H9 (cell line): ENCODE data around the gene CHSY3. TPM values are rescaled to one million over a fixed set of nuclear protein-coding genes. Genes with fewer than 3 reads are reported as not detected.

ENCODE experiments used
- DNase-seq: peaks from one replicate; pipeline ENCODE4 v3.0.0-alpha.2; 2017
- H2AFZ ChIP-seq: one replicate; pipeline ENCODE4 v1.6.1; 2013; ENCODE audit warnings: mild to moderate bottlenecking, low read length, control low read depth, moderate library complexity
- H2AK5ac ChIP-seq: 2 replicates; pipeline ENCODE4 v1.6.1; 2013; ENCODE audit warnings: low read length, control low read depth, mixed read lengths; ENCODE audit not compliant: insufficient read length
- H2BK120ac ChIP-seq: one replicate; pipeline ENCODE4 v1.6.1; 2013; ENCODE audit warnings: low read depth, mild to moderate bottlenecking, low read length, control low read depth, inconsistent platforms; ENCODE audit not compliant: poor library complexity, severe bottlenecking
- H2BK12ac ChIP-seq: 2 replicates; pipeline ENCODE4 v1.6.1; 2013; ENCODE audit warnings: low read length, control low read depth, mixed read lengths, low read depth; ENCODE audit not compliant: insufficient read length
- H2BK15ac ChIP-seq: 2 replicates; pipeline ENCODE4 v1.6.1; 2013; ENCODE audit warnings: low read depth, low read length, control low read depth
- H2BK20ac ChIP-seq: one replicate; pipeline ENCODE4 v1.6.1; 2013; ENCODE audit warnings: low read depth, mild to moderate bottlenecking, low read length, control low read depth, inconsistent platforms; ENCODE audit not compliant: poor library complexity, severe bottlenecking
- H2BK5ac ChIP-seq: 2 replicates; pipeline ENCODE4 v1.6.1; 2013; ENCODE audit warnings: low read length, control low read depth, mixed read lengths; ENCODE audit not compliant: insufficient read length
- H3K14ac ChIP-seq: 2 replicates; pipeline ENCODE4 v1.6.1; 2013; ENCODE audit warnings: low read length, control low read depth; ENCODE audit not compliant: insufficient read depth
- H3K18ac ChIP-seq: 2 replicates; pipeline ENCODE4 v1.6.1; 2013; ENCODE audit warnings: low read depth, mild to moderate bottlenecking, mixed read lengths, low read length, control low read depth; ENCODE audit not compliant: insufficient read length
- H3K23ac ChIP-seq: 2 replicates; pipeline ENCODE4 v1.6.1; 2013; ENCODE audit warnings: low read length, control low read depth, mixed read lengths, low read depth; ENCODE audit not compliant: insufficient read length
- H3K23me2 ChIP-seq: 2 replicates; pipeline ENCODE4 v1.6.1; 2013; ENCODE audit warnings: low read depth, mild to moderate bottlenecking, mixed read lengths, low read length, control low read depth; ENCODE audit not compliant: insufficient read length, poor library complexity, severe bottlenecking
- H3K27ac ChIP-seq: 2 replicates; pipeline ENCODE4 v1.5.1; 2013; ENCODE audit warnings: low read length, control low read depth, mixed read lengths, low read depth; ENCODE audit not compliant: insufficient read length
- H3K27me3 ChIP-seq: 2 replicates; pipeline ENCODE4 v1.6.1; 2013; ENCODE audit warnings: low read length, control low read depth, inconsistent platforms; ENCODE audit not compliant: insufficient read depth
- H3K4ac ChIP-seq: 2 replicates; pipeline ENCODE4 v1.6.1; 2013; ENCODE audit warnings: low read depth, mild to moderate bottlenecking, control low read depth, inconsistent platforms, low read length, moderate library complexity
- H3K4me1 ChIP-seq: 2 replicates; pipeline ENCODE4 v1.6.1; 2013; ENCODE audit warnings: low read length, control low read depth, inconsistent platforms; ENCODE audit not compliant: insufficient read depth
- H3K4me2 ChIP-seq: 2 replicates; pipeline ENCODE4 v1.6.1; 2013; ENCODE audit warnings: low read length, control low read depth, mixed read lengths; ENCODE audit not compliant: insufficient read length, insufficient read depth
- H3K56ac ChIP-seq: 2 replicates; pipeline ENCODE4 v1.6.1; 2013; ENCODE audit warnings: low read depth, mild to moderate bottlenecking, mixed read lengths, low read length, control low read depth; ENCODE audit not compliant: insufficient read length
- H3K79me1 ChIP-seq: 2 replicates; pipeline ENCODE4 v1.6.1; 2013; ENCODE audit warnings: low read depth, mild to moderate bottlenecking, moderate library complexity, low read length, control low read depth, inconsistent platforms; ENCODE audit not compliant: insufficient read depth, poor library complexity, severe bottlenecking
- H3K79me2 ChIP-seq: 2 replicates; pipeline ENCODE4 v1.6.1; 2013; ENCODE audit warnings: low read length, control low read depth, inconsistent platforms; ENCODE audit not compliant: insufficient read depth
- H3K9ac ChIP-seq: 2 replicates; pipeline ENCODE4 v1.6.1; 2013; ENCODE audit warnings: low read length, control low read depth, mixed read lengths; ENCODE audit not compliant: insufficient read length; ENCODE audit errors: extremely low read depth
- H3K9me3 ChIP-seq: one replicate; pipeline ENCODE4 v1.6.1; 2013; ENCODE audit warnings: low read depth, low read length, inconsistent platforms; ENCODE audit not compliant: control insufficient read depth
- H3T11ph ChIP-seq: one replicate; pipeline ENCODE4 v1.6.1; 2013; ENCODE audit warnings: mild to moderate bottlenecking, low read length, control low read depth, inconsistent platforms
- H4K20me1 ChIP-seq: one replicate; pipeline ENCODE4 v1.6.1; 2013; ENCODE audit not compliant: control insufficient read depth, insufficient read length, insufficient read depth
- H4K5ac ChIP-seq: 2 replicates; pipeline ENCODE4 v1.6.1; 2013; ENCODE audit warnings: low read depth, mild to moderate bottlenecking, mixed read lengths, low read length, control low read depth; ENCODE audit not compliant: insufficient read length
- H4K8ac ChIP-seq: replicated peaks from 2 replicates; pipeline ENCODE4 v1.6.1; 2013; ENCODE audit warnings: low read length, control low read depth, mixed read lengths, low read depth; ENCODE audit not compliant: insufficient read length
- H4K91ac ChIP-seq: 2 replicates; pipeline ENCODE4 v1.6.1; 2013; ENCODE audit warnings: low read depth, mild to moderate bottlenecking, moderate library complexity, mixed read lengths, low read length, control low read depth; ENCODE audit not compliant: insufficient read length
- H3K27ac Mint-ChIP-seq, 3 experiments: 2 replicates in 2 of 3; 3 replicates in 1 of 3; pipeline ENCODE4 v1.8.0; 2020 to 2021; ENCODE audit warnings: mixed read lengths in 3 of 3, mild to moderate bottlenecking in 1 of 3, moderate library complexity in 1 of 3
- H3K27me3 Mint-ChIP-seq: 2 replicates; pipeline ENCODE4 v1.8.0; 2021; ENCODE audit warnings: low read depth, mild to moderate bottlenecking, moderate library complexity, mixed read lengths
- H3K36me3 Mint-ChIP-seq, 3 experiments: 2 replicates in 2 of 3; 3 replicates in 1 of 3; pipeline ENCODE4 v1.8.0; 2020 to 2021; ENCODE audit warnings: low read depth in 3 of 3, mixed read lengths in 3 of 3; ENCODE audit not compliant: insufficient read depth in 1 of 3
- H3K4me1 Mint-ChIP-seq, 2 experiments: 2 replicates each; pipeline ENCODE4 v1.8.0; 2020; ENCODE audit warnings: mixed read lengths in 2 of 2
- H3K4me3 Mint-ChIP-seq, 2 experiments: 2 replicates in 1 of 2; 3 replicates in 1 of 2; pipeline ENCODE4 v1.8.0; 2020 to 2021; ENCODE audit warnings: mild to moderate bottlenecking in 2 of 2, mixed read lengths in 2 of 2, moderate library complexity in 1 of 2
- H3K9me3 Mint-ChIP-seq, 2 experiments: 2 replicates in 1 of 2; 3 replicates in 1 of 2; pipeline ENCODE4 v1.8.0; 2020; ENCODE audit warnings: mild to moderate bottlenecking in 2 of 2, mixed read lengths in 2 of 2, moderate library complexity in 1 of 2
- CTCF ChIP-seq: fragments of 200-600 bp; sonication (generic); conservative IDR thresholded peaks from 3 replicates; pipeline ENCODE4 v1.8.0; 2021; ENCODE audit warnings: antibody characterized with exemption, mild to moderate bottlenecking
- WGBS: extraction: QIAGEN DNeasy Blood & Tissue Kit; methylation state at CpG from one replicate; pipeline ENCODE4 v1.1.7; 2013; ENCODE audit warnings: missing lambda C conversion rate, low lambda C conversion rate, mixed read lengths; ENCODE audit not compliant: insufficient read length; ENCODE audit errors: extremely low coverage; 5-methylcytosine and 5-hydroxymethylcytosine counted together
- total RNA-seq: library from RNA; stranded (reverse); gene quantifications from 2 replicates; pipeline ENCODE4 v1.2.1, GENCODE V29; 2021

The CHSY3 gene
- total RNA-seq, 1 experiment from 2014 or later, result 0.37 TPM

- no peaks in the 10 kb centered on the region for H4K20me1 ChIP-seq
- no peaks in the 10 kb centered on the region for H3K9me3 Mint-ChIP-seq
- H3K4me2 ChIP-seq, result no peak overlapping the region
- no peaks in the 10 kb centered on the region for H3K36me3 Mint-ChIP-seq
- no peak overlapping the region for H3T11ph ChIP-seq
- H2AK5ac ChIP-seq, result no peak overlapping the region
- H4K8ac ChIP-seq, result no peak overlapping the region
- H4K91ac ChIP-seq, result no peak overlapping the region
- H3K27ac ChIP-seq, result no peak overlapping the region
- H2AFZ ChIP-seq, result no peak overlapping the region
- H3K14ac ChIP-seq, result no peak overlapping the region
- peak overlapping the region in 1 of 3 experiments; percentile 47; a peak in 1 of 7 replicates for H3K27ac Mint-ChIP-seq
- H3K9ac ChIP-seq, result no peak overlapping the region
- no peak overlapping the region for H4K5ac ChIP-seq
- no peak for DNase-seq
- H3K9me3 ChIP-seq, result no peaks in the 10 kb centered on the region
- H3K23me2 ChIP-seq, result no peaks in the 10 kb centered on the region
- no peak overlapping the region for H3K4ac ChIP-seq
- H3K4me1 Mint-ChIP-seq, result no peaks in the 10 kb centered on the region
- no peaks in the 10 kb centered on the region for H3K27me3 ChIP-seq
- no peaks in the 10 kb centered on the region for H3K79me1 ChIP-seq
- no peak overlapping the region for H2BK15ac ChIP-seq
- no peak overlapping the region for H3K23ac ChIP-seq
- no peak overlapping the region for H2BK20ac ChIP-seq
- no CpG with 5 or more reads among the region's 1 CpG for WGBS
- no peaks in the 10 kb centered on the region for H3K4me1 ChIP-seq
- H2BK5ac ChIP-seq, result no peak overlapping the region
- no peaks in the 10 kb centered on the region for H3K27me3 Mint-ChIP-seq
- no peak overlapping the region for H3K56ac ChIP-seq
- no peak overlapping the region for H3K18ac ChIP-seq
- no peaks in the 10 kb centered on the region for H3K79me2 ChIP-seq
- no peak overlapping the region for H2BK12ac ChIP-seq
- no peak for TF ChIP-seq CTCF
- H3K4me3 Mint-ChIP-seq, result no peak overlapping the region
- H2BK120ac ChIP-seq, result no peak overlapping the region
Measured at GRCh38 chr5:130068101-130068500, 163.8 kb downstream of the CHSY3 start.
